NCI-H1930 (cell line): ENCODE data around the gene TXNDC9.
"Not testable (repeated sequence)": the region's sequence is repeated elsewhere in the genome, so short reads cannot be mapped to it uniquely, and the experiment has no call there.

Experiments
- DNase-seq, 2 experiments: peaks; one replicate each; lab custom pipeline; 2025; lab: John Stamatoyannopoulos, UW

Gene TXNDC9

GRCh38 chr2:99335911-99336803 is at the start of gene TXNDC9:
Gene TXNDC9 (minus strand): TSS chr2:99336333. CDS start chr2:99333210, 3,123 bp downstream.
- DNase-seq = peak; percentile 99 to 100

GRCh38 chr2:99382143-99382542 is 46.0 kb upstream of the TXNDC9 start:
- no peak for DNase-seq

- no peak for DNase-seq
These were observed 44.4 kb upstream of the TXNDC9 start for GRCh38 chr2:99380376-99381010.

- no peak for DNase-seq
These were observed 41.7 kb upstream of the TXNDC9 start for GRCh38 chr2:99377879-99378278.

GRCh38 chr2:99376254-99376864 is 40.2 kb upstream of the TXNDC9 start:
- DNase-seq = no peak

- no peak for DNase-seq
These were observed 38.6 kb upstream of the TXNDC9 start for GRCh38 chr2:99374747-99375146.

- DNase-seq = no peak
These were observed 37.0 kb upstream of the TXNDC9 start for GRCh38 chr2:99373144-99373543.

- not testable (repeated sequence) for DNase-seq
These were observed 32.7 kb upstream of the TXNDC9 start for GRCh38 chr2:99368854-99369253.

GRCh38 chr2:99365661-99366060 is 29.5 kb upstream of the TXNDC9 start:
- no peak for DNase-seq

GRCh38 chr2:99356853-99357252 is 20.7 kb upstream of the TXNDC9 start:
- no peak for DNase-seq

- DNase-seq = not testable (repeated sequence)
These were observed 18.7 kb upstream of the TXNDC9 start for GRCh38 chr2:99354825-99355224.

- no peak for DNase-seq
These were observed 17.9 kb upstream of the TXNDC9 start for GRCh38 chr2:99354070-99354469.

- DNase-seq = no peak
These were observed 14.1 kb upstream of the TXNDC9 start for GRCh38 chr2:99350194-99350593.

- no peak for DNase-seq
These were observed 12.0 kb upstream of the TXNDC9 start for GRCh38 chr2:99348173-99348572.

GRCh38 chr2:99346218-99346617 is 10.1 kb upstream of the TXNDC9 start:
- no peak for DNase-seq

GRCh38 chr2:99345446-99345845 is 9.3 kb upstream of the TXNDC9 start:
- not testable (repeated sequence) for DNase-seq

GRCh38 chr2:99342536-99342935 is 6.4 kb upstream of the TXNDC9 start:
- DNase-seq = no peak

- DNase-seq = no peak
These were observed 4.6 kb upstream of the TXNDC9 start for GRCh38 chr2:99340669-99341236.

- DNase-seq = no peak
These were observed 2.0 kb upstream of the TXNDC9 start for GRCh38 chr2:99338029-99338585.

- DNase-seq = peak; percentile 97 to 98
These were observed 1.2 kb upstream of the TXNDC9 start, which contains the start of gene EIF5B for GRCh38 chr2:99337113-99338028. Gene EIF5B (plus strand): TSS chr2:99337389. CDS start chr2:99337555, 166 bp downstream.

- DNase-seq = no peak
These were observed 625 bp upstream of the TXNDC9 start for GRCh38 chr2:99336804-99337112.
